SJCRH30 (cell line): ENCODE results near the gene PFDN5. TPM values are rescaled to one million over a fixed set of nuclear protein-coding genes. Genes with fewer than 3 reads are reported as not detected.
A peak's percentile ranks its signal among the peaks of the same experiment; 100 is the strongest.

Experiments used
- DNase-seq, 2 experiments: peaks; one replicate each; pipeline ENCODE4 v3.0.0-alpha.2; 2015 to 2020
- H3K27ac ChIP-seq: fragments of 250-450 bp; sonication (Bioruptor Pico); 2 replicates; pipeline ENCODE4 v1.5.1; 2020; ENCODE audit warnings: mild to moderate bottlenecking, moderate library complexity
- H3K27me3 ChIP-seq: fragments of 250-450 bp; sonication (Bioruptor Pico); 2 replicates; pipeline ENCODE4 v1.5.1; 2020; ENCODE audit warnings: mild to moderate bottlenecking, moderate library complexity
- H3K36me3 ChIP-seq: fragments of 250-450 bp; sonication (Bioruptor Pico); 2 replicates; pipeline ENCODE4 v1.5.1; 2020; ENCODE audit warnings: mild to moderate bottlenecking, moderate library complexity
- H3K4me1 ChIP-seq: fragments of 250-450 bp; sonication (Bioruptor Pico); 2 replicates; pipeline ENCODE4 v1.5.1; 2020; ENCODE audit warnings: mild to moderate bottlenecking, moderate library complexity
- H3K4me3 ChIP-seq: fragments of 250-450 bp; sonication (Bioruptor Pico); 2 replicates; pipeline ENCODE4 v1.5.1; 2020; ENCODE audit warnings: mild to moderate bottlenecking, moderate library complexity
- H3K9me3 ChIP-seq: fragments of 250-450 bp; sonication (Bioruptor Pico); replicated peaks from 2 replicates; pipeline ENCODE4 v1.5.1; 2020; ENCODE audit warnings: mild to moderate bottlenecking, moderate library complexity
- total RNA-seq: library from RNA; depleted of rRNA; stranded (reverse); fragments of >200 nt; shearing (Covaris generic); gene quantifications from 2 replicates; pipeline ENCODE4 v1.2.3, GENCODE V29; 2014; rRNA removed

PFDN5 gene
- 297 and 308 TPM in 2 replicates for total RNA-seq

GRCh38 chr12:53295070-53295890 lies at the start of gene PFDN5:
Gene PFDN5, plus strand, starts transcription at chr12:53295542. Its CDS starts 26 bp downstream, at chr12:53295568.
- H3K4me3 ChIP-seq = peak within 1 kb of the TSS; percentile 89
- peaks cover 26% of the 10 kb centered on the region for H3K36me3 ChIP-seq
- 0 out of 2 replicates have a peak, but pooled peaks cover 2% of the 10 kb centered on the region for H3K4me1 ChIP-seq
- DNase-seq = peak; percentile 86
- no peaks in the 10 kb centered on the region for H3K27me3 ChIP-seq
- H3K9me3 ChIP-seq = no peaks in the 10 kb centered on the region
- peak within 1 kb of the TSS; percentile 63 for H3K27ac ChIP-seq

GRCh38 chr12:53251477-53252348 lies 43.6 kb upstream of the PFDN5 start:
- no peaks in the 10 kb centered on the region for H3K27me3 ChIP-seq
- H3K4me3 ChIP-seq = peak overlapping the region; percentile 78
- no peaks in the 10 kb centered on the region for H3K36me3 ChIP-seq
- H3K4me1 ChIP-seq = no peaks in the 10 kb centered on the region
- H3K27ac ChIP-seq = peak overlapping the region; percentile 47
- no peaks in the 10 kb centered on the region for H3K9me3 ChIP-seq
- peak; percentile 80 to 85 for DNase-seq

GRCh38 chr12:53252349-53252916 lies 42.9 kb upstream of the PFDN5 start:
- H3K27me3 ChIP-seq = no peaks in the 10 kb centered on the region
- peak in 1 of 2 experiments; percentile 12 for DNase-seq
- peak overlapping the region; percentile 47 for H3K27ac ChIP-seq
- no peaks in the 10 kb centered on the region for H3K36me3 ChIP-seq
- H3K9me3 ChIP-seq = no peaks in the 10 kb centered on the region
- H3K4me1 ChIP-seq = no peaks in the 10 kb centered on the region
- H3K4me3 ChIP-seq = peak overlapping the region; percentile 78

GRCh38 chr12:53253298-53253697 lies 42.0 kb upstream of the PFDN5 start:
- H3K27ac ChIP-seq = no peak overlapping the region
- no peaks in the 10 kb centered on the region for H3K4me1 ChIP-seq
- no peaks in the 10 kb centered on the region for H3K36me3 ChIP-seq
- H3K9me3 ChIP-seq = no peaks in the 10 kb centered on the region
- no peak for DNase-seq
- no peaks in the 10 kb centered on the region for H3K27me3 ChIP-seq
- no peak overlapping the region for H3K4me3 ChIP-seq

GRCh38 chr12:53254816-53255545 lies 40.4 kb upstream of the PFDN5 start:
- H3K27me3 ChIP-seq = no peaks in the 10 kb centered on the region
- no peak overlapping the region for H3K27ac ChIP-seq
- H3K36me3 ChIP-seq = no peaks in the 10 kb centered on the region
- DNase-seq = no peak
- no peaks in the 10 kb centered on the region for H3K9me3 ChIP-seq
- no peak overlapping the region for H3K4me3 ChIP-seq
- no peaks in the 10 kb centered on the region for H3K4me1 ChIP-seq

- Histone ChIP-seq H3K4me1 (no peaks in the 10 kb centered on the region), H3K9me3 (no peaks in the 10 kb centered on the region), H3K4me3 (no peak overlapping the region), H3K36me3 (no peaks in the 10 kb centered on the region), H3K27me3 (no peaks in the 10 kb centered on the region), H3K27ac (no peak overlapping the region)
- no peak for DNase-seq
Measured at GRCh38 chr12:53255996-53256395, 39.3 kb upstream of the PFDN5 start.

GRCh38 chr12:53258541-53259539 lies 36.5 kb upstream of the PFDN5 start:
- Histone ChIP-seq H3K9me3 (no peaks in the 10 kb centered on the region), H3K27me3 (no peaks in the 10 kb centered on the region), H3K4me3 (no peak overlapping the region), H3K36me3 (no peaks in the 10 kb centered on the region), H3K4me1 (no peaks in the 10 kb centered on the region), H3K27ac (no peak overlapping the region)
- no peak for DNase-seq

GRCh38 chr12:53259891-53260290 lies 35.5 kb upstream of the PFDN5 start:
- DNase-seq = no peak
- Histone ChIP-seq H3K4me1 (no peaks in the 10 kb centered on the region), H3K27me3 (no peaks in the 10 kb centered on the region)

GRCh38 chr12:53265783-53266182 lies 29.6 kb upstream of the PFDN5 start:
- H3K36me3 ChIP-seq = peaks cover 17% of the 10 kb centered on the region
- H3K27me3 ChIP-seq = no peaks in the 10 kb centered on the region
- H3K4me3 ChIP-seq = no peak overlapping the region
- no peak overlapping the region for H3K27ac ChIP-seq
- DNase-seq = no peak
- H3K4me1 ChIP-seq = no peaks in the 10 kb centered on the region; the same call in 1 of the 2 replicates
- no peaks in the 10 kb centered on the region for H3K9me3 ChIP-seq

More at GRCh38 chr12:53259891-53260290, 35.5 kb upstream of the PFDN5 start:
- Histone ChIP-seq H3K9me3 (no peaks in the 10 kb centered on the region), H3K36me3 (no peaks in the 10 kb centered on the region), H3K27ac (no peak overlapping the region), H3K4me3 (no peak overlapping the region)

- H3K4me3 ChIP-seq = peak overlapping the region; percentile 77
- H3K27ac ChIP-seq = no peak overlapping the region; the same call in 1 of the 2 replicates
- H3K9me3 ChIP-seq = no peaks in the 10 kb centered on the region
- H3K4me1 ChIP-seq = no peaks in the 10 kb centered on the region; the same call in 1 of the 2 replicates
- H3K27me3 ChIP-seq = no peaks in the 10 kb centered on the region
- DNase-seq = no peak
- H3K36me3 ChIP-seq = peaks cover 21% of the 10 kb centered on the region
Measured at GRCh38 chr12:53267306-53267998, 27.9 kb upstream of the PFDN5 start.

GRCh38 chr12:53267999-53268629 lies 27.2 kb upstream of the PFDN5 start, which contains the start of gene ESPL1:
Gene ESPL1, plus strand, starts transcription at chr12:53268299. Its CDS starts 468 bp downstream, at chr12:53268767.
- Histone ChIP-seq H3K4me1 (no peaks in the 10 kb centered on the region; the same call in 1 of the 2 replicates), H3K27ac (peak within 1 kb of the TSS; percentile 70), H3K27me3 (no peaks in the 10 kb centered on the region), H3K9me3 (no peaks in the 10 kb centered on the region), H3K4me3 (peak within 1 kb of the TSS; percentile 77), H3K36me3 (peaks cover 24% of the 10 kb centered on the region)
- peak; percentile 74 to 81 for DNase-seq
